H1 (cell line): ENCODE results near the gene SLK. TPM values are rescaled to one million over a fixed set of nuclear protein-coding genes. Genes with fewer than 3 reads are reported as not detected.
A peak's percentile ranks its signal among the peaks of the same experiment; 100 is the strongest.

ENCODE experiments used
- CTCF ChIA-PET: fragments of 300-600 bp; sonication (Branson Sonifier 250); formaldehyde crosslinking; loops from one replicate; lab custom pipeline; 2021; ENCODE audit not compliant: partially characterized antibody; lab: Charles Lee
- POLR2A ChIA-PET: fragments of 300-600 bp; sonication (Branson Sonifier 250); formaldehyde crosslinking; loops from one replicate; lab custom pipeline; 2021; ENCODE audit warnings: inconsistent platforms; ENCODE audit not compliant: partially characterized antibody; lab: Charles Lee
- DNase-seq, 2 experiments: peaks; one replicate each; pipeline versions ENCODE4 v3.0.0 to v3.0.0-alpha.2; 2010 to 2022; ENCODE audit warnings: low spot score in 2 of 2, low read depth in 1 of 2, mixed read lengths in 1 of 2
- FAIRE-seq: peaks from 2 replicates; lab custom pipeline; 2011; peaks lifted over from hg19 to GRCh38; lab: Jason Lieb, UNC
- H2AFZ ChIP-seq: 2 replicates; pipeline ENCODE4 v1.8.1; 2012; ENCODE audit warnings: low read length, inconsistent platforms
- H2AK5ac ChIP-seq: 2 replicates; pipeline ENCODE4 v1.6.1; 2013; ENCODE audit warnings: low read depth, low read length
- H2BK120ac ChIP-seq: replicated peaks from 2 replicates; pipeline ENCODE3; 2013; ENCODE audit warnings: low read depth, low read length, inconsistent platforms
- H2BK12ac ChIP-seq: 2 replicates; pipeline ENCODE4 v1.6.1; 2013; ENCODE audit warnings: low read depth, low read length
- H2BK15ac ChIP-seq: 2 replicates; pipeline ENCODE4 v1.6.1; 2013; ENCODE audit warnings: low read length
- H2BK20ac ChIP-seq: 2 replicates; pipeline ENCODE4 v1.6.1; 2013; ENCODE audit warnings: low read length
- H2BK5ac ChIP-seq: 2 replicates; pipeline ENCODE4 v1.6.1; 2013; ENCODE audit warnings: low read depth, low read length
- H3K14ac ChIP-seq: 2 replicates; pipeline ENCODE4 v1.6.1; 2013; ENCODE audit warnings: inconsistent platforms; ENCODE audit not compliant: insufficient read length
- H3K18ac ChIP-seq: 2 replicates; pipeline ENCODE4 v1.6.1; 2013; ENCODE audit warnings: low read length; ENCODE audit errors: extremely low read depth
- H3K23ac ChIP-seq: 2 replicates; pipeline ENCODE4 v1.6.1; 2013; ENCODE audit warnings: inconsistent platforms; ENCODE audit not compliant: insufficient read length
- H3K23me2 ChIP-seq: 2 replicates; pipeline ENCODE4 v1.6.1; 2013; ENCODE audit warnings: low read depth, low read length
- H3K27ac ChIP-seq: 2 replicates; pipeline ENCODE4 v1.6.1; 2011; ENCODE audit warnings: low read depth, low read length, inconsistent platforms
- H3K27me3 ChIP-seq, 4 experiments: replicated peaks in 1 of 4; 1 replicate in 1 of 4; 2 replicates in 3 of 4; pipeline versions ENCODE4 v1.6.1 to v1.8.1; 2011 to 2013; ENCODE audit warnings: low read length in 3 of 4, mild to moderate bottlenecking in 3 of 4, inconsistent platforms in 2 of 4, mixed read lengths in 2 of 4, moderate library complexity in 1 of 4; ENCODE audit not compliant: control insufficient read depth in 3 of 4, insufficient read depth in 3 of 4; ENCODE audit errors: extremely low read depth in 1 of 4
- H3K36me3 ChIP-seq, 4 experiments: 2 replicates each; pipeline versions ENCODE4 v1.6.1 to v1.8.1; 2011 to 2013; ENCODE audit warnings: mild to moderate bottlenecking in 4 of 4, low read length in 3 of 4, moderate library complexity in 2 of 4, control low read depth in 1 of 4, inconsistent platforms in 1 of 4; ENCODE audit not compliant: insufficient read depth in 4 of 4, control insufficient read depth in 2 of 4
- H3K4ac ChIP-seq: replicated peaks from 2 replicates; pipeline ENCODE3; 2013; ENCODE audit warnings: low read length, low read depth, mixed read lengths, inconsistent platforms; ENCODE audit not compliant: insufficient read length
- H3K4me1 ChIP-seq, 4 experiments: replicated peaks in 1 of 4; 1 replicate in 1 of 4; 2 replicates in 3 of 4; pipeline versions ENCODE4 v1.6.1 to v1.8.1; 2011 to 2013; ENCODE audit warnings: low read length in 3 of 4, inconsistent platforms in 2 of 4, mixed read lengths in 1 of 4; ENCODE audit not compliant: insufficient read depth in 4 of 4, control insufficient read depth in 3 of 4
- H3K4me2 ChIP-seq, 2 experiments: 2 replicates each; pipeline versions ENCODE4 v1.6.1 to v1.8.1; 2011 to 2013; ENCODE audit warnings: low read depth in 2 of 2, low read length in 2 of 2, control low read depth in 1 of 2, inconsistent platforms in 1 of 2, mild to moderate bottlenecking in 1 of 2; ENCODE audit not compliant: insufficient read depth in 1 of 2
- H3K4me3 ChIP-seq, 4 experiments: fragments of 200-600, 300-600 bp in 1 of 4; sonication (generic), shearing (Covaris generic), sonication (Bioruptor Twin) in 1 of 4; 2 replicates each; pipeline versions ENCODE4 v1.5.1 to v1.8.1; 2011 to 2016; ENCODE audit warnings: low read length in 4 of 4, low read depth in 3 of 4, control low read depth in 2 of 4, inconsistent platforms in 2 of 4, mild to moderate bottlenecking in 2 of 4, mixed read lengths in 1 of 4, moderate library complexity in 1 of 4; ENCODE audit not compliant: insufficient read depth in 2 of 4; ENCODE audit errors: extremely low read depth in 1 of 4
- H3K56ac ChIP-seq: replicated peaks from 2 replicates; pipeline ENCODE3; 2013; ENCODE audit warnings: low read depth, mild to moderate bottlenecking, mixed read lengths, low read length, inconsistent platforms; ENCODE audit not compliant: insufficient read length
- H3K79me1 ChIP-seq: 2 replicates; pipeline ENCODE4 v1.6.1; 2013; ENCODE audit warnings: low read depth, low read length, control low read depth
- H3K79me2 ChIP-seq, 2 experiments: 2 replicates each; pipeline versions ENCODE4 v1.6.1 to v1.8.1; 2012 to 2013; ENCODE audit warnings: low read length in 2 of 2, mild to moderate bottlenecking in 2 of 2, inconsistent platforms in 1 of 2; ENCODE audit not compliant: insufficient read depth in 2 of 2, control insufficient read depth in 1 of 2
- H3K9ac ChIP-seq, 4 experiments: replicated peaks in 1 of 4; 1 replicate in 1 of 4; 2 replicates in 3 of 4; pipeline versions ENCODE4 v1.6.1 to v1.8.1; 2011 to 2013; ENCODE audit warnings: low read depth in 3 of 4, low read length in 3 of 4, control low read depth in 2 of 4, mild to moderate bottlenecking in 2 of 4, moderate library complexity in 2 of 4, inconsistent platforms in 1 of 4; ENCODE audit errors: extremely low read depth in 1 of 4
- H3K9me3 ChIP-seq, 2 experiments: 2 replicates each; pipeline versions ENCODE4 v1.6.1 to v1.8.1; 2012 to 2013; ENCODE audit warnings: mild to moderate bottlenecking in 2 of 2, moderate library complexity in 2 of 2, control low read depth in 1 of 2, inconsistent platforms in 1 of 2, low read depth in 1 of 2, low read length in 1 of 2, mixed read lengths in 1 of 2; ENCODE audit not compliant: insufficient read depth in 2 of 2
- H4K20me1 ChIP-seq, 2 experiments: replicated peaks in 1 of 2; 2 replicates each; pipeline versions ENCODE3 to v1.8.1; 2011 to 2013; ENCODE audit warnings: inconsistent platforms in 2 of 2, low read length in 2 of 2, mild to moderate bottlenecking in 1 of 2; ENCODE audit not compliant: insufficient read depth in 2 of 2, control insufficient read depth in 1 of 2
- H4K5ac ChIP-seq: 2 replicates; pipeline ENCODE4 v1.6.1; 2013; ENCODE audit warnings: low read length, low read depth, mixed read lengths, inconsistent platforms; ENCODE audit not compliant: insufficient read length
- H4K8ac ChIP-seq: 2 replicates; pipeline ENCODE4 v1.8.0; 2013; ENCODE audit warnings: mild to moderate bottlenecking, moderate library complexity, low read length, inconsistent platforms; ENCODE audit not compliant: insufficient read depth; ENCODE audit errors: extremely low read depth
- H4K91ac ChIP-seq: replicated peaks from 2 replicates; pipeline ENCODE3; 2013; ENCODE audit warnings: low read length, mixed read lengths, inconsistent platforms; ENCODE audit not compliant: insufficient read length
- BACH1 ChIP-seq: IDR thresholded peaks from 2 replicates; pipeline ENCODE4 v1.6.1; 2012; ENCODE audit warnings: low read length, improper control_type of control experiment
- CEBPB ChIP-seq: IDR thresholded peaks from 2 replicates; pipeline ENCODE4 v1.6.1; 2012; ENCODE audit warnings: low read depth, low read length
- EZH2 ChIP-seq: fragments of 200-600 bp; sonication (generic); IDR thresholded peaks from 2 replicates; pipeline ENCODE4 v1.7.1; 2012; ENCODE audit warnings: low read depth, mild to moderate bottlenecking, moderate library complexity, low read length, inconsistent platforms; ENCODE audit not compliant: severe bottlenecking
- HDAC2 ChIP-seq, 2 experiments: fragments of 300-600 bp in 1 of 2; sonication (generic) in 1 of 2; IDR thresholded peaks; 2 replicates each; pipeline ENCODE4 v1.6.1; 2011 to 2012; ENCODE audit warnings: low read depth in 2 of 2, low read length in 2 of 2, mild to moderate bottlenecking in 2 of 2, moderate library complexity in 2 of 2, borderline replicate concordance in 1 of 2, inconsistent platforms in 1 of 2
- JUN ChIP-seq: IDR thresholded peaks from 2 replicates; pipeline ENCODE4 v1.6.1; 2011; ENCODE audit warnings: low read depth, mild to moderate bottlenecking, improper control_type of control experiment, low read length
- KDM5A ChIP-seq: fragments of 200-600 bp; IDR thresholded peaks from 2 replicates; pipeline ENCODE4 v1.7.1; 2012; ENCODE audit warnings: mild to moderate bottlenecking, low read length, inconsistent platforms, mixed read lengths
- NANOG ChIP-seq: IDR thresholded peaks from 2 replicates; pipeline ENCODE4 v1.6.1; 2011; ENCODE audit warnings: low read length, low read depth, mild to moderate bottlenecking, inconsistent platforms; ENCODE audit not compliant: insufficient read depth, poor library complexity, severe bottlenecking
- RBBP5 ChIP-seq: IDR thresholded peaks from 2 replicates; pipeline ENCODE4 v1.7.1; 2012; ENCODE audit warnings: low read depth, mild to moderate bottlenecking, inconsistent platforms, low read length, moderate library complexity, borderline replicate concordance
- RFX5 ChIP-seq: IDR thresholded peaks from 2 replicates; pipeline ENCODE4 v1.6.1; 2011; ENCODE audit warnings: low read depth, low read length, improper control_type of control experiment, borderline replicate concordance
- SIRT6 ChIP-seq: IDR thresholded peaks from one replicate; pipeline ENCODE4 v1.7.1; 2012; ENCODE audit warnings: low read length, inconsistent platforms
- SRF ChIP-seq: IDR thresholded peaks from 2 replicates; pipeline ENCODE4 v1.6.1; 2011; ENCODE audit warnings: mild to moderate bottlenecking, low read depth, low read length, moderate library complexity
- TBP ChIP-seq: IDR thresholded peaks from 2 replicates; pipeline ENCODE4 v1.6.1; 2011; ENCODE audit warnings: low read depth, low read length, improper control_type of control experiment
- WGBS, 2 experiments: shearing (Covaris generic) in 1 of 2; methylation state at CpG; one replicate each; pipeline versions ENCODE4 v1.1.6 to v1.1.7; 2013 to 2015; ENCODE audit warnings: low lambda C conversion rate in 2 of 2, mixed read lengths in 2 of 2, inconsistent platforms in 1 of 2, low coverage in 1 of 2, missing lambda C conversion rate in 1 of 2; ENCODE audit not compliant: insufficient replicate concordance in 2 of 2, insufficient coverage in 1 of 2, insufficient read length in 1 of 2; ENCODE audit errors: extremely low coverage in 1 of 2, missing lambda C conversion rate in 1 of 2; 5-methylcytosine and 5-hydroxymethylcytosine counted together
- polyA plus RNA-seq, 7 experiments: library from polyadenylated mRNA; depleted of rRNA in 3 of 7; stranded (reverse) in 5 of 7; unstranded in 2 of 7; fragments of >200 nt in 5 of 7; fragments of 200-250 nt in 2 of 7; gene quantifications; 1 replicate in 5 of 7; 2 replicates in 1 of 7; 4 replicates in 1 of 7; pipeline versions ENCODE4 v1.2.1 to v1.2.3, GENCODE V29; 2011 to 2013; ENCODE audit warnings: missing spikeins in 2 of 7, mixed read lengths in 2 of 7
- total RNA-seq: library from RNA; stranded (reverse); fragmentation: NEBNext Ultra II Directional; extraction: Animal tissue kit (Norgen Biotek cat#: 25700); gene quantifications from 2 replicates; pipeline ENCODE4 v1.2.1, GENCODE V29; 2021

The SLK gene
- total and polyA plus RNA-seq, 2 of the 8 experiments (the other 6 are each of a cell fraction or from before 2014, with no cell fraction given), result 2.7 to 18.3 TPM

DNA sequence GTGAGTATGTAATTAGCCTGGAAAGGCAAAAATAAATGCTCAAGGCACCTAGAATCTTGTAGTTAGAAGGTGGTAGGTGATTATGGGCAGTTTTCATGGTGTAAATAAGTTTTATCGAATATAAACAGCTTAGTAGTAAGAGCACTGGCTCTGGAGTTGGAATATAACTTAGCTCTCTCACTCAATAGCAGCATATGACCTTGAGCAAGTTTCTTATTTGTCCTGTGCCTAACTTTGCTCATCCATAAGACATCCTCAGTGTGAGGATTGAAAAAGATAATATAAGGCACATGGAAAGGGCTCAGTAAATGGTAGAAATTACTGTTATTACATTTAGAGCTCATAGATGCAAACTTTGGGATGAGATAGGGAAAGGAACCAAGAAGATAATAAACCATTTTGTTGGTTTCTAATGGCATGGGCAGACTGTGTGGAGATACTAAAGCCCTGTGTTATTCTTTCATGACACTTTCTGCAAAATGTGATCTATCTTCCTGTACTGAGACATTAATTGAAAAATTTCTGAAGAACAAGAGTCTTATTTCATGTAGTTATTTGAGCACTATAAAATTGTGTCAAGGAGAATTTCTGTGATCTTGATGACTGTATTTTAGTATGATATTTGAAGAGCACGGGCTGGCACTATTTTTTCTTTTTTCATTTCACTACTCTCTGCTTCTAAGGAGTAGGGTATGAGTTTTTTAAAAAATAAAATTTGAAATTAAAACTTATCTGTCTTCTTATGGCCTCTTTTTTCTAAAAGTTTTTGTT lies 3.1 kb downstream of the SLK start:
- H3K4ac ChIP-seq, result no peak overlapping the region
- no peak overlapping the region for H2AFZ ChIP-seq
- H3K4me2 ChIP-seq, result peak overlapping the region in 1 of 2 experiments; percentile 88; a peak in 2 of 4 replicates
- H3K4me1 ChIP-seq, result peaks cover 0 to 2% (median 0%) of the 10 kb centered on the region in 4 experiments; a peak in 1 of 7 replicates
- H2BK120ac ChIP-seq, result no peak overlapping the region
- no peak overlapping the region for H3K18ac ChIP-seq
- no peak overlapping the region for H4K8ac ChIP-seq
- H3K79me2 ChIP-seq, result peaks cover 0 to 23% of the 10 kb centered on the region in 2 experiments; a peak in 2 of 4 replicates
- H3K36me3 ChIP-seq, result no peaks in the 10 kb centered on the region
- no peak overlapping the region for H3K9ac ChIP-seq
- H3K56ac ChIP-seq, result no peak overlapping the region
- peaks cover 0 to 5% (median 2%) of the 10 kb centered on the region in 4 experiments; a peak in 4 of 7 replicates for H3K27me3 ChIP-seq
- no peak for DNase-seq
- no peak overlapping the region for H3K23ac ChIP-seq
- H3K23me2 ChIP-seq, result peaks cover 9% of the 10 kb centered on the region; the same call in 1 of the 2 replicates
- H2BK12ac ChIP-seq, result no peak overlapping the region
- ChIA-PET POLR2A (no interaction called here), CTCF (interaction anchor here (0.9 to 1.5 kb wide), 4 partner anchors 43 to 305 kb away, joined by 4 to 5 read pairs (median 4); no protein-coding TSS in a partner anchor)
- no peak overlapping the region; a peak in 1 of 8 replicates for H3K4me3 ChIP-seq
- H3K9me3 ChIP-seq, result no peaks in the 10 kb centered on the region; a peak in 1 of 4 replicates
- no peak overlapping the region for H3K27ac ChIP-seq
- no peak overlapping the region for H2BK5ac ChIP-seq
- H3K79me1 ChIP-seq, result no peaks in the 10 kb centered on the region; the same call in 1 of the 2 replicates
- no peak overlapping the region for H2BK20ac ChIP-seq
- H4K91ac ChIP-seq, result no peak overlapping the region
- H4K20me1 ChIP-seq, result peaks cover 0 to 3% of the 10 kb centered on the region in 2 experiments
- H3K14ac ChIP-seq, result no peak overlapping the region
- no peak overlapping the region for H2AK5ac ChIP-seq
- WGBS, 2 experiments, result 85% methylated on average over 2 of the region's 2 CpGs; no CpG with 5 or more reads in 1 of the 2 experiments
- no peak overlapping the region for H2BK15ac ChIP-seq
- no peak overlapping the region for H4K5ac ChIP-seq
- FAIRE-seq, result no peak
- TF ChIP-seq HDAC2 (IDR thresholded peaks at IDR 0.05; ENCODE audit: borderline replicate concordance in 1 of 2, low read depth in 2 of 2, low read length in 2 of 2) (no peak), SIRT6 (no peak), KDM5A (no peak), RBBP5 (no peak), NANOG (no peak), TBP (no peak), BACH1 (no peak), CEBPB (no peak), SRF (no peak), RFX5 (no peak), JUN (no peak), EZH2 (no peak)
